HG02763 (cell line): ENCODE results near the gene SCNM1.
"Not testable (repeated sequence)": the region's sequence is repeated elsewhere in the genome, so short reads cannot be mapped to it uniquely, and the experiment has no call there.

ENCODE experiments used
- ATAC-seq: cut with Tn5 transposase; IDR thresholded peaks from one replicate; pipeline ENCODE4 v1.9.1; 2021; ENCODE audit warnings: mild to moderate bottlenecking, moderate library complexity; ENCODE audit not compliant: unreplicated experiment

The SCNM1 gene

DNA sequence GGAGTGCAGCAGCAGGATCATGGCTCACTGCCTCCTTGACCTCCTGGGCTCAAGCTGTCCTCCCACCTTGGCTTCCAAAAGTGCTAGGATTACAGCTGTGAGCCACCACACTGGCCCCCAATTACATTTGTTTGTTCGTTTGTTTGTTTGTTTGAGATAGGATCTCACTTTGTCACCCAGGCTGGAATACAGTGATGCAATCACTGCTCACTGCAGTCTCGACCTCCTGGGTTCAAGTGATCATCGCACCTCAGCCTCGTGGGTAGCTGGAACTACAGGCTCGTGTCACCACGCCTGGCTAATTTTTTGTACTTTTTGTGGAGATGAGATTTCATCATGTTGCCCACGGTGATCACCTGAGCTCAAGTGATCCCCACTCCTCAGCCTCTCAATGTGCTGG is 26.1 kb downstream of the SCNM1 start:
- no peak for ATAC-seq

DNA sequence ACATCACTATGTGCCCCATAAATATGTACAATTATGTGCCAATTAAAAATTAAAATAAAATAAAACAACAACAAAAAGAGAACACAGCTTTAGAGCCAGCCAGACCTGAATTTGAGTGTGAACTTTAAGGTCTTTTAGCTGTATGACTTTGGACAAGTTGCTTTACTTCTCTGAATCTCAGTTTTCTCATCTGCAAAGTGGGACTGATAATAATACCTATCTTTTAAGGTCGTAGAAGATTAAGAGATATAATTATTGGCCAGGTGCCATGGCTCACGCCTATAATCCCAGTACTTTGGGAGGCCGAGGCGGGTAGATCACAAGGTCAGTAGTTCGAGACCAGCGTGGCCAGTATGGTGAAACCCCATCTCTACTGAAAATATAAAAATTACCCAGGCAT is 27.4 kb downstream of the SCNM1 start:
- no peak for ATAC-seq

DNA sequence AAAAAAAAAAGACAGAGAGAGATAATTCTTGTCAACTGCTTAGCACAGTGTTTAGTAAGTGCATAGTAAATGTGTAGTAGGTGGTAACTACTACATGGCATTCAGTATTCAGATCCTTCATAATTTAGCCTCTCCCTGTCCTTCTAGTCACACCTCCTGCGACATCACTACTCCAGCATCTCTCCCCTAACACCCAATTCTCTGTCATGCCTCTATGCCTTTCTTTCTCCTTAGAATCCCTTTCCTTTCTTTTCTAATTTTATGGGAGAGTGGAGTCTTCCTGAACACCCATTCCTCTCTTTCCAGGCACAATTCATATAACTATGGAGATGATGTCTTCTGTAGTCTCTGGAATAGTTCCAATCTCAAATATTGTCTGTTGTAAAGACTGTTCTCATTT is 27.9 kb downstream of the SCNM1 start:
- no peak for ATAC-seq

DNA sequence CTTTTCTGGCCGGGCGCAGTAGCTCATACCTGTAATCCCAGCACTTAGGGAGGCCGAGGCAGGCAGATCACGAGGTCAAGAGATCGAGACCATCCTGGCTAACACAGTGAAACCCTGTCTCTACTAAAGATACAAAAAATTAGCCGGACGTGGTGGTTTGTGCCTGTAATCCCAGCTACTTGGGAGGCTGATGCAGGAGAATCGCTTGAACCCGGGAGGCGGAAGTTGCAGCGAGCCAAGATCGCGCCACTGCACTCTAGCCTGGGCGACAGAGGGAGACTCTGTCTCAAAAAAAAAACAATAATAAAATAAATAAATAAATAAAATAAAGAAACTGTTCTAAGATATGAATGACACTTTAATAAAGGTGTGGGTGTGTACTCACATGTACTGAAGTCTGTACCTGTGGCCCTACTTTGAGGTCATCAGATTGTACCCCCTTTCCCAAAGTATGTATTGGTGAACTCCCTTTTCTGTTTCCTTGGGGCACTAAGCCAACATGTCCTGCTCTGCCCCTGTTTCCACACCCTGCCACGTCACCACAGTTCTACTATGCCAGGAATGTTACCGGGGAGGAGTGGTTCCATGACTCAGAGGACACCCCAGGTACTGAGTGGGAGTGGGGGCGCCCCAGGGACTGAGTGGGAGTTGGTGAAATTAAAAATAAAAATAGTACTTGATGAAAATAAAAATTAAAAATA is 29.1 kb downstream of the SCNM1 start:
- ATAC-seq: not testable (repeated sequence)

DNA sequence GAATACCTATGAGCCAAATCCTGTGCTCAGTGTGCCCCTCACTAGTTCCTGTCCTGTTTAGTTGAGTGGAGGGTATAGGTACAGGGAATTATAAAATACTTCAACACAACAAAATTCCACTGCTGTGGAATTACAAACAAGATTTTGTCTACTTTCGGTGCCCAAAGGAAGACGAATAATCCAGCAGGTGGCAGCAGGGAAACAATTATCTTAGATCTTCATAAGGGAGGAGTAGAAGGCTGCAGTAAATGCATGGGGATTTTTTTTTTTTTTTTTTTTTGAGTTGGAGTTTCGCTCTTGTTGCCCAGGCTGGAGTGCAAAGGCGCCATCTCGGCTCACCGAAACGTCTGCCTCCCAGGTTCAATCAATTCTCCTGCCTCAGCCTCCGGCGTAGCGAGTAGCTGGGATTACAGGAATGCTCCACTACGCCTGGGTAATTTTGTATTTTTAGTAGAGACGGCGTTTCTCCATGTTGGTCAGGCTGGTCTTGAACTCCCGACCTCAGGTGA is 30.4 kb downstream of the SCNM1 start:
- ATAC-seq: no peak

DNA sequence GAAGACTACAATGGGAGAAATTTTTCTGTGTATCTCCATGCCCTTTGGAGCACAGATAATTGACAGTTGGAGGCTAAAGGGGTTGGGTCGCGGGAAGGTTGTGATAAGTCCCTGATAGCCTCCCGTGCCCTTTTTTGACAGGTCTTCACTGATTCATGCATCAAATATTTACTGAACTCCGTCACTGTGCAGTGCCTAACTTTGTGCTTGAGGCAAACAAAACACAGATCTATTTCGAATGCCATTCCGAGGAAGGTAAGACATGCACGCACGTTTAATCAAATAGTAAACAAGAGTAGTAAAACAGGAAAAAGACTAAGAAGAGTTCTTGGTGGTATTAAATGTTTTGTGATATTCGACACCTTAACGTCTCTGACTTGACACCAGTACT is 31.9 kb downstream of the SCNM1 start:
- ATAC-seq: no peak

DNA sequence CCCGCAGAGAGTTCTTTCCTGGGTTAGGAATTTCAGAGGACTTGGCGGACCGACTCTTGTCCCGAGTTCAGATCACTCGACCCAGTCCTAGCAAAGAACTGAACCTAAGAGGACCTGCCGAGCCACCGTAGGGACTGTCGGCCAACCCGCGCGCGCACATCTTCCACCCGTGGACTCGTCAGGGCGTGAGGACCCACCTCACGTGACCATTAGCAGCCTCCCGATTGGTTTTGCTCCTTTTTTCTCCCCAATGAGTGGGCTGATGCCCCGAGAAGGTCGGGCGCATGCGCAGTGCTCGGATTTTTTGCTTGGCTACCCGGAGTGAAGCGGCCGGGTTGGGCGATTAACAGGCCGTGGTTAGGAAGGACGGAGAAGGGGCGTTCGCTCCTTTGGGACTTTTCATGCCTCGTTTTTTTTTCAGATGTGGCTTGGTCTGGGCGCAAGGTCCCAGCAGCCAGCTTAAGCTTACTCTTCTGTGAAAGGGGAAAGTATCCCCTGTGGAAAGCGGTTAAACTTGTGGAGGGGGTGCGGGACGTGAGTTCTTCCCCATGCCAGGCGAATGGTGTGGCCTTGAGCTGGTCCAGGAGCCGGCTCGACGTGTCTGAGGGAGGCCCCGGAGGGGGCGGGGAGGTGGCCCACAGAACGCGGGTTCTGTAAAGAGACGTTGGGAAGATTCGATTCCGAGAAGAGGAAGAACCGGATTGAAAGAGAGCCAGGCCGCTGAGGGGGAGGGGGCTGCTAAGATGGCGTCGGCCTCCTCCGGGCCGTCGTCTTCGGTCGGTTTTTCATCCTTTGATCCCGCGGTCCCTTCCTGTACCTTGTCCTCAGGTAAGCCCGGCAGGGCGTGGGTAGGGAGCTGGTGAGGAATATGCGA is 32.5 kb downstream of the SCNM1 start, which contains the start of gene PIP5K1A:
Gene PIP5K1A, plus strand, starts transcription at position 299 of the 874 bp plus-strand sequence. Its CDS starts 445 bp downstream, at position 744.
- ATAC-seq: peak; percentile 86

DNA sequence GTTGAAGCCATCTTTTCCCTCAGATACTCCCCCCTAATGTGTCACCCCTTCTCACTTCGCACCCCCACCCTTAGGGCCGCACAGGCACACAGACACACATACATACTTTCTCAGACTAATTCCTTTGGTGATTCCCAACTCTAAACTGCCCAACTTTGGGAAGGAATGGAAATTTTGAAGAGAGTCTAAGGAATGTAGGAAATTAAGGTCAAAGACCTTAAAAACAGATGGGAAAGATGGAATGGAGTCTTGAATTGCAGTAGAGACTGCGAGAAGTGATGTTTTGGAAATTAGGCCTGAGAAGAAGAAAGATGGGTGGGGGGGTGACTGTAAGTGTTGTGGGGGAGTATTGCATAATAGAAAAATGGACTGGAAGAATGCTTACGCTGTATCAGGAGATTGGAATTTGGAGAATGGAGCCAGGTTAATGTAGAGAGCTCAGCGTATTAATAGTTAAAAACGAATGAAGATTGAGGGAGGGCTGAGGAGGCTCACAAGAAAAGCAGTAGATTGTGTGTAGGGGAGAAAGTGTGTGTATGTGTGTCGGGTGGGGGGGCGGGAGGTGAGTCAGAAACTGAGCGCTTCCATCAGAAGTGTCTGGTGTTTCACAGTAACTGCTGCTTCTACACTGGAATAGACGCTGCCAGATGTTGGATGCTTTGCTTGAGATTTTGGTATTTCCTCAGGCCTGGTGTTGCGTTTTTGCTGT is 34.1 kb downstream of the SCNM1 start:
- ATAC-seq: no peak

DNA sequence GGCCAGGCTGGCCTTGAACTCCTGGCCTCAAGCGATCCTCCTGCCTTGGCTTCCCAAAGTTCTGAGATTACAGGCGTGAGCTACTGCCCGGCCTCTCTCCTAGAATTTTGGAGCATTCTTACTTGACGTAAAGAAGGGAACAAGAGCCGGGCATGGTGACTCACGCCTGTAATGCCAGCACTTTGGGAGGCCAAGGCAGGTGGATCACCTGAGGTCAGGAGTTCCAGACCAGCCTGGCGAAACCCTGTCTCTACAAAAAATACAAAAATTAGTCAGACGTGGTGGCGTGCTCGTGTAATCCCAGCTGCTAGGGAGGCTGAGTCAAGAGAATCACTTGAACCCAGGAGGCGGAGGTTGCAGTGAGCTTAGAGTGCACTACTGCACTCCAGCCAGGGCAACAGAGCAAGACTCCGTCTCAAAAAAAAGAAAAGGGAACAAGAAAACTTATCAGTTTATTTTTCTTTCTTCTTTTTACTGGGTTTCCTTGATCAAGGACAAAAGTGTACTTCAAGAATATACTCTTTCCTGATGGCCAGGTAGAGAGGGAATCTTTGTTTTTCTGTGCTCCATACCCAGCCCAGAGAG is 39.5 kb downstream of the SCNM1 start:
- ATAC-seq: not testable (repeated sequence)

DNA sequence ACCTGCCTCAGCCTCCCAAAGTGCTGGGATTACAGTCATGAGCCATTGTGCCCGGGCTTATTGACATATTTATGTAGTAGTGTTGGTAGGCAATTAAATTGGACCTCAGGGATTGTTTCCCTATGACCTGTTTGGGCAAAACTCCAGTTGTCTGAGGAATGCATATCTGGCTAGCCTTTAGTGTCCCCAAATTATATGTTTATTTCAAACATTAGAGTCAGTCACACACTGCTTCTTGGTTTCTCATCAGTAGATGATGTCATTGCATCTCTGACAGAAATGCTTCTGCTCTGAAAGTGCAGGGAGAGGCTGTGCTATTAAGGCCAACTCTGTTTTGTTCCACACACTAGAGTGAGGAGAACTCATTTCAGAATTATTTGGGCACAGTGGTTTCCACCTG is 44.9 kb downstream of the SCNM1 start:
- ATAC-seq: no peak

DNA sequence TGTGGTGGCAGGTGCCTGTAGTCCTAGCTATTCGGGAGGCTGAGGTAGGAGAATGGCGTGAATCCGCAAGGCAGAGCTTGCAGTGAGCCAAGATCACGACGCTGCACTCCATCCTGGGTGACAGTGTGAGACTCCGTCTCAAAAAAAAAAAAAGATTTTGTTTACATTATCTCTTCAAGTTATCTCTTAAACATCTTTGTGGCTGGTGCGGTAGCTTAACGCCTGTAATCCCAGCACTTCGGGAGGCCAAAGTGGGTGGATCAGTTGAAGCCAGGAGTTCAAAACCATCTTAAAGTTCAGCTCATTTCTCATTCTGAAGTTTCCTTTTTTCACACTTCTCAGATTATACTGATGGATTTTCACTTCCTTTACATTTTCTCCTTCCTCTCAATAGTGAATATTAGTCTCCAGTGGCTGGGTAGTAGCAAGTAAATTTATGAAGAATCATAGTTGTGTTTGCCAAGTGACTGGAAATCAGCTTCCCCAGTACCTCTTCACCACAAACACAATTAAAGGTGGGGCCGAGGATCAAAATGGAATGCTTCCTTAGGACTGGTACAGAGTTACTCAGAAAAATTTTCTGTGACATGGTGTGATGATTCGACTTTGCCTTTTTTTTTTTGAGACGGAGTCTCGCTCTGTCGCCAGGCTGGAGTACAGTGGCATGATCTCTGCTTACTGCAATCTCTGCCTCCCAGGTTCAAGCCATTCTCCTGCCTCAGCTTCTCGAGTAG is 46.2 kb downstream of the SCNM1 start:
- ATAC-seq: no peak

DNA sequence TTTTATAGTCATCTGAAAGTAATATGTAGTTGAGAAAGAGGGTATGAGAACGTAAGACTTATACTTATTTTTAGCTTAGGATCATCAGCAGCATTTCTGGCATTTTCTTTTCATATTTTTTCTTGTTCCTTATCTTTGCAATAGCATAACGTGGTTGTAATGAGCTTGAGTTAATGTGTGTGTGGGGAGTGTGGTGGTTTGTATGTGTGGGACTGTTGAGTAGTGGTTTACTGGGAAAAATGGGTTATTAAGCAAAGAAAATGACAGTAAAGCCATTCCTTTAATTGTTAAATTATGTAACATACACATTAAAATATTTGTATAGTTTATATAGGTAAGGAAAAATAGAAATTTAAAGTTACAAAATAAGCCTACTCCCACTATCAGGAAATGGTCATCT is 47.6 kb downstream of the SCNM1 start:
- ATAC-seq: no peak
